ENCODE data around the gene CAPN13.

CAPN13 gene

DNA sequence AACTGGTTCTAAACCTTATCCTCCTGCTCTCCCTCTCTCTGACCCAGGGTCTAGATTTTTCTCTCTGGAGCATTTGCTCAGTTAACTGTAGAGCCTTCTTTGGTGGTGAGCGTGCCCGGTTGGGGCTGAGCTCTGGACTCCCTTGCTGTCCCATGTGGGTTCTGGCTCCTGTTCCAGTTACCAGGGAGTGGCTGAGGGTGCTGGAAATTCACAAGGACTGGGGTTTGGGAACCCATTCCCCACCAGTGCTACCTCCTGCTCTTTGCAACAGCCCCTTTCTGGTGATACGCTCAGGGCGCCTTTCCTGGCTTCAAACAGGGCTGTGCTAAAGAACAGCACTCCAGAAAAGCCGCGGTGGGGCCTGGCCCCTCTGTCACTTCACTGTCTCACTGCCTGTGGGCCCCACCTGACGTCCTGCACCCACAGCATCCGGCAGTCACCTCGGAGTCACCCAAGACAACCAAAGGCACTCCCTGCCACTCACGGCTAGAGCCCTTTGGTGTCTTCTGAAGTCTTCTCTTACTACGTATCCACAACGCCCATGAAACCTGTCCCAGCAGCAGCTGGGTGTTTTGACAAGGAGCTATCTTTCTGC lies 41.3 kb downstream of the CAPN13 start:
- Histone ChIP-seq H3K4me3 (ENCODE audit: severe bottlenecking) (no peak overlapping the region), H3K4me1 (ENCODE audit: insufficient read depth, poor library complexity, severe bottlenecking) (no peaks in the 10 kb centered on the region), H3K9me3 (ENCODE audit: severe bottlenecking) (no peaks in the 10 kb centered on the region), H3K36me3 (ENCODE audit: low read depth) (no peaks in the 10 kb centered on the region), H3K27ac (ENCODE audit: poor library complexity, severe bottlenecking) (no peak overlapping the region), H3K27me3 (ENCODE audit: insufficient read depth, poor library complexity, severe bottlenecking) (no peaks in the 10 kb centered on the region)
- TF ChIP-seq CTCF (IDR thresholded peaks at IDR 0.05; ENCODE audit: poor library complexity, severe bottlenecking), result no peak
- DNase-seq (ENCODE audit: low spot score), result no peak
- no peak for ATAC-seq (ENCODE audit: low read depth)

DNA sequence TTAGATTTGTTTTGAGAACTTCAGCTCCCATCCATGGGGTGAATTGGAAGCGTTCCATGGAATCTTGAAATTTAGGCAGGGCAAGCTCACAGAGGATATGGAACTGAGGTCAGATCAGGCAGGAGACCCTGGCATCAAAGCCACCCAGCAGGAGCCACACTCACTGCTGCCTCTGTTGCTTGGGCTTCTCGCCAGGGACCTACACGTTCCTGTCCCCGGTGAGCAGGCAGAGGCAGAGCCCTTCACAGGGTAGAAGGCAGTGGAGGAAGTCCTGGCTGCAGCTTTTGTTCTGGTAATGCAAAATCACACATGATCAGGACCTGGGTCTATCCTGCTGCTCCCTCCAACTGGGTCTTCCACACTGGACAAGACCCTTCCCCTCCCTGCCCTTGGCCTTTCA lies 42.1 kb downstream of the CAPN13 start:
- Histone ChIP-seq H3K27me3 (ENCODE audit: insufficient read depth, poor library complexity, severe bottlenecking) (no peaks in the 10 kb centered on the region), H3K4me1 (ENCODE audit: insufficient read depth, poor library complexity, severe bottlenecking) (no peaks in the 10 kb centered on the region), H3K36me3 (ENCODE audit: low read depth) (no peaks in the 10 kb centered on the region), H3K27ac (ENCODE audit: poor library complexity, severe bottlenecking) (no peak overlapping the region), H3K4me3 (ENCODE audit: severe bottlenecking) (no peak overlapping the region), H3K9me3 (ENCODE audit: severe bottlenecking) (no peaks in the 10 kb centered on the region)
- no peak for DNase-seq (ENCODE audit: low spot score)
- no peak for ATAC-seq (ENCODE audit: low read depth)
- no peak for TF ChIP-seq CTCF (IDR thresholded peaks at IDR 0.05; ENCODE audit: poor library complexity, severe bottlenecking)

- no peak for ATAC-seq (ENCODE audit: low read depth)
- Histone ChIP-seq H3K36me3 (ENCODE audit: low read depth) (no peaks in the 10 kb centered on the region), H3K27ac (ENCODE audit: poor library complexity, severe bottlenecking) (no peak overlapping the region), H3K27me3 (ENCODE audit: insufficient read depth, poor library complexity, severe bottlenecking) (no peaks in the 10 kb centered on the region), H3K4me3 (ENCODE audit: severe bottlenecking) (no peak overlapping the region), H3K4me1 (ENCODE audit: insufficient read depth, poor library complexity, severe bottlenecking) (no peaks in the 10 kb centered on the region), H3K9me3 (ENCODE audit: severe bottlenecking) (no peaks in the 10 kb centered on the region)
- TF ChIP-seq CTCF (IDR thresholded peaks at IDR 0.05; ENCODE audit: poor library complexity, severe bottlenecking), result no peak
- DNase-seq (ENCODE audit: low spot score), result no peak
Measured at GRCh38 chr2:30764021-30764800, 43.0 kb downstream of the CAPN13 start.

- no peaks in the 10 kb centered on the region for H3K27me3 ChIP-seq (ENCODE audit: insufficient read depth, poor library complexity, severe bottlenecking)
- H3K9me3 ChIP-seq (ENCODE audit: severe bottlenecking), result no peaks in the 10 kb centered on the region
- DNase-seq (ENCODE audit: low spot score) (no peak), ATAC-seq (ENCODE audit: low read depth) (no peak)
- TF ChIP-seq CTCF (IDR thresholded peaks at IDR 0.05; ENCODE audit: poor library complexity, severe bottlenecking), result no peak
- no peaks in the 10 kb centered on the region for H3K36me3 ChIP-seq (ENCODE audit: low read depth)
- no peak overlapping the region for H3K27ac ChIP-seq (ENCODE audit: poor library complexity, severe bottlenecking)
- no peaks in the 10 kb centered on the region for H3K4me1 ChIP-seq (ENCODE audit: insufficient read depth, poor library complexity, severe bottlenecking)
- H3K4me3 ChIP-seq (ENCODE audit: severe bottlenecking), result no peak overlapping the region
Measured at GRCh38 chr2:30763151-30763660, 44.0 kb downstream of the CAPN13 start.

GRCh38 chr2:30761226-30761625 lies 46.0 kb downstream of the CAPN13 start:
- Histone ChIP-seq H3K4me1 (ENCODE audit: insufficient read depth, poor library complexity, severe bottlenecking) (peaks cover 2% of the 10 kb centered on the region), H3K4me3 (ENCODE audit: severe bottlenecking) (no peak overlapping the region), H3K27ac (ENCODE audit: poor library complexity, severe bottlenecking) (no peak overlapping the region), H3K9me3 (ENCODE audit: severe bottlenecking) (no peaks in the 10 kb centered on the region), H3K27me3 (ENCODE audit: insufficient read depth, poor library complexity, severe bottlenecking) (no peaks in the 10 kb centered on the region), H3K36me3 (ENCODE audit: low read depth) (no peaks in the 10 kb centered on the region)
- no peak for DNase-seq (ENCODE audit: low spot score)
- no peak for ATAC-seq (ENCODE audit: low read depth)
- no peak for TF ChIP-seq CTCF (IDR thresholded peaks at IDR 0.05; ENCODE audit: poor library complexity, severe bottlenecking)
